ENCODE data around the gene MRPS26.

GRCh38 chr20:3077618-3078134, 31.8 kb downstream of the MRPS26 start:
- no peak for TF ChIP-seq CTCF (IDR thresholded peaks at IDR 0.05)
- TF ChIP-seq POLR2AphosphoS5 (IDR thresholded peaks at IDR 0.05) = no peak

Data from prostate gland (tissue), 2 donors.